ENCODE data around the gene FBXO36. TPM values are rescaled to one million over a fixed set of nuclear protein-coding genes. Genes with fewer than 3 reads are reported as not detected.
A peak's percentile ranks its signal among the peaks of the same experiment; 100 is the strongest.
"Not testable (repeated sequence)": the region's sequence is repeated elsewhere in the genome, so short reads cannot be mapped to it uniquely, and the experiment has no call there.

The FBXO36 gene
- total RNA-seq, 2 experiments from 2014 or later = 0.71 to 1.1 TPM

DNA sequence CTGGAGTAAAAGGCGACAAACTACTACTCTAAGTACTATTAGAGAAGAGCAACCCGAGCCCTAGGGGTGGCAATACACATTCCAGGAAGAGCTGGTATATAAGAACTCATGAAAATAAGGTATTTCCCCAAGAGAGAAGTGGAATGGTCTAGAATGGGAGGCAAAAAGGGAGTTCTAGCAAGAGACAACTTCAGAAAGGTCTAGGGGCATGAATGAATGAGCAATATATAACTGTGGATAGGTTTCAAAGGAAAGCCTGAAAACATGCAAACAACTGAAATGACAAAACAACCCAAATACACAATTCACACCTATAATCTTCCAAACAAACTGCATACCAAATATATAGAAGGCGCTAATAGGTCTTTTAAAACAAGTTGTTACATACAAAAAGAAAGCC, 22.7 kb upstream of the FBXO36 start:
- Mint-ChIP-seq H3K4me3 (no peak overlapping the region), H3K4me1 (peaks cover 35% of the 10 kb centered on the region), H3K36me3 (ENCODE audit: low read depth) (peaks cover 32% of the 10 kb centered on the region), H3K9me3 (no peaks in the 10 kb centered on the region), H3K27ac (no peak overlapping the region), H3K27me3 (no peaks in the 10 kb centered on the region)
- ChIA-PET POLR2A (interaction anchor here (0.9 to 1.2 kb wide), 2 partner anchors 14 to 20 kb away, joined by 3 read pairs; no protein-coding TSS in a partner anchor), CTCF (no interaction called here)
- no peak for DNase-seq

DNA sequence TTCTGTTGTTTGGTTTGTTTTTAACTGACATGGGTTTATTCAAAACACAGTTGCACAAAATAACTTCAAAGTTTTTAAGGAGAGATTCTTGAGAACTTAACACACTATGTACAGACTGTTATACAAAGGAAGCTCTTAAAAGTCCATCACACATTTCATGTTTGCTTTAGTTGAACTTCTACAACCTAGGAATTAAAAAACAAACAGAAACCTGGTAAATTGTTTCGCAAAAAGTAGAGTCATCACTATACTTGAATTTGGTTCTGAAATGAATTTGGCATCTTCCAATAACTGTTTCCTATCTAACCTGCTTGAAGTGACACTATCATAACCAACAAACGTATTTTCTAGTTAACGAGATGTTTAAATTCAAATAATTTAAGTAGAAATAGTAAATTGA, 22.3 kb upstream of the FBXO36 start:
- no peak for DNase-seq
- ChIA-PET POLR2A (no interaction called here), CTCF (interaction anchor here (1.5 kb wide), 1 partner anchor 11 kb away, joined by 6 read pairs; no protein-coding TSS in a partner anchor)
- Mint-ChIP-seq H3K36me3 (ENCODE audit: low read depth) (peaks cover 36% of the 10 kb centered on the region), H3K27ac (no peak overlapping the region), H3K27me3 (no peaks in the 10 kb centered on the region), H3K4me3 (no peak overlapping the region), H3K4me1 (peaks cover 35% of the 10 kb centered on the region), H3K9me3 (no peaks in the 10 kb centered on the region)

DNA sequence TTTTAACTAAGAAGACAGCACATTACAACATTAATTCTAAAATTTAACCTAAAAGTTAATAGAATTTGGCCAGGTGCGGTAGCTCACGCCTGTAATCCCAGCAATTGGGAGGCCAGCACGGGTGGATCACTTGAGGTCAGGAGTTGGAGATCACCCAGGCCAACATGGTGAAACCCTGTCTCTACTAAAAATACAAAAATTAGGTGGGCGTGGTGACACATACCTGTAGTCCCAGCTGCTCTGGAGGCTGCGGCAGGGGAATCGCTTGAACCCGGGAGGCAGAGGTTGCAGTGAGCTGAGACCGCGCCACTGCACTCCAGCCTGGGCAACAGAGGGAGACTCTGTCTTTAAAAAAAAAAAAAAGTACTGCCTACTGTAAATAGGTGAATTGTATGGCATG, 21.8 kb upstream of the FBXO36 start:
- H3K4me1 Mint-ChIP-seq = peaks cover 38% of the 10 kb centered on the region
- H3K9me3 Mint-ChIP-seq, H3K27ac Mint-ChIP-seq, H3K27me3 Mint-ChIP-seq, H3K4me3 Mint-ChIP-seq, DNase-seq, POLR2A ChIA-PET: not testable (repeated sequence)
- CTCF ChIA-PET = interaction anchor here (1.5 kb wide), 1 partner anchor 10 kb away, joined by 6 read pairs; no protein-coding TSS in a partner anchor
- H3K36me3 Mint-ChIP-seq (ENCODE audit: low read depth) = peaks cover 41% of the 10 kb centered on the region

DNA sequence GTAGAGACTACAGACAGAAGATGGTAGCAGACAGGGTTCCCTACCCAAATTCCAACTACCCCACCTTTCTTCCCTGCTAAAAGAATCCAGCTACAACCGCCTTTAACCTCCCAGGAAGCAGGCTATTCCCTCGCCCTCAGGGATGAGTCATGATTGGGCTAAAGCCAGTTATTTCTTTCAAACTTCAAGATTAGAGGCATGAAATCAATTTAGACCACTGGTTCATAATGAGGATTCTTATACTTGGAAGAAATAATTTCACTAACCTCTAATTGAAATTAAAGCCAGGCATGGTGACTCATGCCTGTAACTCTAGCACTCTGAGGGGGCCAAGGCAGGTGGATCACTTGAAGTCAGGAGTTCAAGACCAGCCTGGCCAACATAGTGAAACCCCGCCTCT, 20.5 kb upstream of the FBXO36 start:
- H3K27ac Mint-ChIP-seq = no peak overlapping the region
- no peak overlapping the region for H3K4me3 Mint-ChIP-seq
- no peaks in the 10 kb centered on the region for H3K9me3 Mint-ChIP-seq
- no peaks in the 10 kb centered on the region for H3K27me3 Mint-ChIP-seq
- peaks cover 41% of the 10 kb centered on the region for H3K36me3 Mint-ChIP-seq (ENCODE audit: low read depth)
- no peak for DNase-seq
- ChIA-PET POLR2A (interaction anchor here (1.4 kb wide), 1 partner anchor 20 kb away, joined by 3 read pairs; the partner anchor contains the start of gene TRIP12), CTCF (no interaction called here)
- peaks cover 40% of the 10 kb centered on the region for H3K4me1 Mint-ChIP-seq

DNA sequence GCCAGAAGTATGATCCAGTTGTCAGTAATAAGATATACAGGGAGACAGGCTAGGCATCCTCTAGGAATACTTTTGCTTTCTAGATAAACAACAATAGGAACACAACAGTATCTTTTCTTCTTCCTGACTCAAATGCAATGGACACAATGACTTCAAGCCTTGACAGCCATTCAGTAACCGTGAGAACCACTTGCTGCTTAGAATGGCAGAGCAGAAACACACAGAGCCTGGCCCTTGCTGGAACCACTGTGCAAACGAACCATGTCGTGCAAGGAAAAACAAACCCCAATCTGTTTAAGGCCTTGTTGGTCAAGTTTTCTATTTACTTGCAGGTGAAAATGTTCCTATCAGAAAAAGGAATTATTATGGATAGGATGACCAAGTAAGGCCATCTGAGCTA, 19.3 kb upstream of the FBXO36 start:
- no peaks in the 10 kb centered on the region for H3K27me3 Mint-ChIP-seq
- ChIA-PET CTCF (interaction anchor here (1.0 kb wide), 1 partner anchor 102 kb away, joined by 3 read pairs; no protein-coding TSS in a partner anchor), POLR2A (no interaction called here)
- peaks cover 32% of the 10 kb centered on the region for H3K4me1 Mint-ChIP-seq
- H3K9me3 Mint-ChIP-seq = no peaks in the 10 kb centered on the region
- H3K4me3 Mint-ChIP-seq = no peak overlapping the region
- peaks cover 43% of the 10 kb centered on the region for H3K36me3 Mint-ChIP-seq (ENCODE audit: low read depth)
- H3K27ac Mint-ChIP-seq = no peak overlapping the region
- no peak for DNase-seq

DNA sequence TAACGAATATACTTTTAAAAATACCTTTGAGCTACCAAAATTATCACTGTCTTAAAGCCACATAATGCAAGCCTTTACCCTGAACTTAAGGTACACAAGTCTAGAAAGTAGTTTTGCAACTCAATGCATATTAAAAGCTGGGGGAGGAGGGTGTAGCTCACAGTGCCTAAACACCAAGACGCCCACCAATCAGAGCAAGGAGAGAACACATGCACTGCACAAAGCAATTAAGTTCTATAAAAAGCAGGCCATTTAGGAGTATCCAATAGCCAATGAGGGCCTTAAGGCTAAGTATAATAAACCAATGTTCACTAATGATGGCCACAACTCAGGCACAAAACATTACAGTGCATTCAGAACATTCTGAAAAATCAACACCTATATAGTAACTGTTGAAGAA, 16.7 kb upstream of the FBXO36 start:
- no peak overlapping the region for H3K4me3 Mint-ChIP-seq
- peaks cover 33% of the 10 kb centered on the region for H3K36me3 Mint-ChIP-seq (ENCODE audit: low read depth)
- H3K9me3 Mint-ChIP-seq = no peaks in the 10 kb centered on the region
- CTCF ChIA-PET = interaction anchor here (0.8 kb wide), 2 partner anchors 13 to 162 kb away, joined by 3 to 5 read pairs; no protein-coding TSS in a partner anchor
- peaks cover 25% of the 10 kb centered on the region for H3K4me1 Mint-ChIP-seq
- DNase-seq = no peak
- no peak overlapping the region for H3K27ac Mint-ChIP-seq
- POLR2A ChIA-PET = interaction anchor here (1.1 kb wide), 1 partner anchor 16 kb away, joined by 3 read pairs; the partner anchor contains the start of gene TRIP12
- H3K27me3 Mint-ChIP-seq = no peaks in the 10 kb centered on the region

DNA sequence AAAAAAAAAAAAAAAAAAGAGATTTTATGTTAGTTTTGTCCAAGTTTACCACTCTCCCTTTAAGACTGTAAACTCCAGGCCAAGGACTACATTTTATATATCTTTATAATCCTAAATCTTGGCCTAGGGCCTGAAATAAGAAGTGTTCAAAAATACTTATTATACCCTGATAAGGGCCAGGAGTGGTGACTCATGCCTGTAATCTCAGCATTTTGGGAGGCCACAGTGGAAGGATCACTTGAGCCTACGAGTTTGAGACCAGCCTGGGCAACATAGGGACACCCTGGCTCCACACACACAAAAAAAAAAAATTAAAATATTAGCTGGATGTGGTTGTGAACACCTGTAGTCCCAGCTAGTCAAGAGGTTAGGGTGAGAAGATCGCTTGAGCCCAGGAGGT, 13.2 kb upstream of the FBXO36 start:
- CTCF ChIA-PET = interaction anchor here (3.7 kb wide), 1 partner anchor 106 kb away, joined by 53 read pairs; no protein-coding TSS in a partner anchor
- no peak overlapping the region for H3K27ac Mint-ChIP-seq
- H3K9me3 Mint-ChIP-seq = no peaks in the 10 kb centered on the region

DNA sequence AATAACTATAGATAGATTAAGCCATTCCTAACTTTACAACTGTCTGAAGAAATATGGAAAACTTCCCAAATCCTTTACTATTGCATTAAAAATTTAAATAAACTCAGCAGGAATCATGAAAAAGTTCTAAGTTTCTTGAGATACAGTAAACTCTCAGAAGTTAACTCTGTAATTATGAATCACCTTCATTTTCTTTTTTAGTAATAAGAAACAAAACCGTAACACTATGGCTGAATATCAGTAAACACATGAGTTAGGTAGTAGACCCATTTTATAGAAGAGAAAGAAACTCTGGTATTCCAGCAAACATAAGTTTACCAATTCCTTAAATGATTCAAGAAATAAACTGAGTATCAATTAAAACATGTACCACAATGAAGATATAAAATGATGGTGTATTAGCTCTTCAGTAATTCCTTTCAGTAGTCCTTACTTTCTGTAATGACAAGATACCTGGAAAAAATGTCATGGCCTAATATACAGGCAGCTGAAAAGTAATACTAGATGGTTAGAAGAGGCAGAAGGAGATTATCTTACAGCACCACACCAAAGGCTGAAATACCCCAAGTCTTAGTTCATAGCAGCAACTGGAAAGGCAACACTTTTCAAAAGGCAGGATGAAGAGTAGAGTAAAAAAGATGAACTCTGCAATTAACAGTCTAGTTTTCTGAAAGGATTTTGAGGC, 12.0 kb upstream of the FBXO36 start:
- ChIA-PET POLR2A (interaction anchor here (0.7 to 5.7 kb wide), 4 partner anchors 11 to 109 kb away, joined by 3 to 39 read pairs (median 4); partner anchors contain the start of genes FBXO36 and TRIP12), CTCF (interaction anchor here (0.8 to 3.7 kb wide), 6 partner anchors 9 to 129 kb away, joined by 3 to 53 read pairs (median 9); partner anchors contain the start of genes FBXO36 and TRIP12)
- Mint-ChIP-seq H3K36me3 (ENCODE audit: low read depth) (peaks cover 21% of the 10 kb centered on the region), H3K4me1 (peaks cover 42% of the 10 kb centered on the region), H3K27ac (peak overlapping the region; percentile 10), H3K9me3 (no peaks in the 10 kb centered on the region), H3K27me3 (no peaks in the 10 kb centered on the region), H3K4me3 (no peak overlapping the region)
- no peak for DNase-seq

More for the DNA sequence above, 13.2 kb upstream of the FBXO36 start:
- POLR2A ChIA-PET = interaction anchor here (1.2 to 5.7 kb wide), 2 partner anchors 12 to 56 kb away, joined by 3 to 39 read pairs; partner anchors contain the start of genes FBXO36 and TRIP12
- H3K4me3 Mint-ChIP-seq = no peak overlapping the region
- H3K27me3 Mint-ChIP-seq = no peaks in the 10 kb centered on the region
- DNase-seq = no peak
- peaks cover 38% of the 10 kb centered on the region for H3K4me1 Mint-ChIP-seq
- H3K36me3 Mint-ChIP-seq (ENCODE audit: low read depth) = peaks cover 26% of the 10 kb centered on the region

DNA sequence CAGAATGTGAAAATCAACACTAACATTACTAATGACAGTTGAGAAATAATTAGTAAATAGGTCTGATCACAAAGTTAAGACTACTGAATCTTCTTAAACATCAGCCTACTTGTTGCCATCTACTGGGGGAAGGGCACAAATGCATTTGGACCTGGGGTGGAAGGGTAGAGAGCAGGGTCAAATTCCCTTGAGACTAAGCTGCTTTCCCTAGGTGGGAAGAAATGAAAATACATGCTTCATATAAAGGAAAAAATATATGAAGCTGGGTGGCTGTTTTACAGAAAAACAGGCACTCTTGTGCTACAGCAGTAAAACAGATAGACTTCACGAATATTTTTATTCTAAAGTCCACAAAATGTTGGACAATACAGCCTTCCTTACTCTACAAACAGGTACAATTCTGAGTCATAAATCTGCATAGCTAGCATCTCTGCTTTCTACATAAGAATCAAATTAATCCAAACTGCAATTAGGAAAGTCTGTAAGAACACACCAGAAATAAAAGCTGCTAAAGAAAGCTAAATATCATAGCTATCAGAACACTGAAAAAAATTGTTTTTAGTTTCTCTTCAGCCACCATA, 11.4 kb upstream of the FBXO36 start:
- H3K36me3 Mint-ChIP-seq (ENCODE audit: low read depth) = peaks cover 21% of the 10 kb centered on the region
- H3K27ac Mint-ChIP-seq = peak overlapping the region; percentile 10
- peaks cover 37% of the 10 kb centered on the region for H3K4me1 Mint-ChIP-seq
- H3K9me3 Mint-ChIP-seq = no peaks in the 10 kb centered on the region
- H3K4me3 Mint-ChIP-seq = no peak overlapping the region
- no peak for DNase-seq
- POLR2A ChIA-PET = interaction anchor here (0.9 to 5.7 kb wide), 2 partner anchors 10 to 94 kb away, joined by 3 to 39 read pairs; partner anchors contain the start of genes FBXO36 and TRIP12
- CTCF ChIA-PET = interaction anchor here (0.7 to 3.7 kb wide), 16 partner anchors 8 to 803 kb away, joined by 3 to 53 read pairs (median 3); partner anchors contain the start of genes FBXO36 and TRIP12
- no peaks in the 10 kb centered on the region for H3K27me3 Mint-ChIP-seq

DNA sequence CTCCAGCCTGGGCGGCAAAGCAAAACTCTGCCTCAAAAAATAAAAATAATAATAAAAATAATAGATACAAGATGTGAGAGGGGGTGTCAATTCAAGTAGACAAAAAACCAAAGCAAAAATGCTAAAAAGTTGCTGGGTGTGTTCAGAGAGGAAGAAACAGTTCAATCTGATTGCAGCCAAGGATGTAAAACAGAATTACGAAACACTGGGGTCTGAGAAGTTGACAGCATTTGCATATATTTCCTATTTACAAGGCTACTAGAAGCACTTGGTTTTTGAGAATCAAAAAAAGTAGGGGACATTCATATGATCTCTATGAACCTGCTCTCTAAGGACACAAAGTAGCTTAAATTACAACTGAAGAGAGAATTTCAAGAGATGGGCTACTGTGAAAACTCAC, 8.1 kb upstream of the FBXO36 start:
- Mint-ChIP-seq H3K27me3 (no peaks in the 10 kb centered on the region), H3K9me3 (no peaks in the 10 kb centered on the region), H3K36me3 (ENCODE audit: low read depth) (peaks cover 42% of the 10 kb centered on the region), H3K27ac (no peak overlapping the region), H3K4me3 (no peak overlapping the region), H3K4me1 (peaks cover 61% of the 10 kb centered on the region)
- POLR2A ChIA-PET = interaction anchor here (5.7 kb wide), 1 partner anchor 7 kb away, joined by 39 read pairs; the partner anchor contains the start of genes FBXO36 and TRIP12
- CTCF ChIA-PET = no interaction called here
- no peak for DNase-seq

DNA sequence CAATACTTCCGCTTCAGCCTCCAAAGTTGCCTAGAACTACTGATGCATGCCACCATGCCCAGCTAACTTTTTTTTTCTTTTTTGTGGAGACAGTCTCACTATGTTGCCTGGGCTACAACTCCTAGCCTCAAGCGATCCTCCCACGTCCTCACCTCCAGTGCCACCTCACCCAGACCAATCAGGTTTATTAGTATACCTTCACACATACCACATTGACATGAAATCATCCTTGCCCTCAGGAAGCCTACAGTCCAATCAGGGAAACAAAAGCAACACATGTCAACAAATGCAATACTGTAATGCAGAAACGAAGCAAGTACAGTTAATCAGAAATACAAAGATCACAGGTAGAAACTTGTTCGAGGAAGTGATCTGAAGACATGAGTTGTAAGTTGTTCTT, 4.5 kb upstream of the FBXO36 start:
- ChIA-PET POLR2A (interaction anchor here (1.2 kb wide), 1 partner anchor 119 kb away, joined by 3 read pairs; no protein-coding TSS in a partner anchor), CTCF (no interaction called here)
- DNase-seq = no peak
- Mint-ChIP-seq H3K27ac (no peak overlapping the region), H3K4me1 (peaks cover 53% of the 10 kb centered on the region), H3K36me3 (ENCODE audit: low read depth) (peaks cover 69% of the 10 kb centered on the region), H3K27me3 (no peaks in the 10 kb centered on the region), H3K4me3 (no peak overlapping the region), H3K9me3 (no peaks in the 10 kb centered on the region)

DNA sequence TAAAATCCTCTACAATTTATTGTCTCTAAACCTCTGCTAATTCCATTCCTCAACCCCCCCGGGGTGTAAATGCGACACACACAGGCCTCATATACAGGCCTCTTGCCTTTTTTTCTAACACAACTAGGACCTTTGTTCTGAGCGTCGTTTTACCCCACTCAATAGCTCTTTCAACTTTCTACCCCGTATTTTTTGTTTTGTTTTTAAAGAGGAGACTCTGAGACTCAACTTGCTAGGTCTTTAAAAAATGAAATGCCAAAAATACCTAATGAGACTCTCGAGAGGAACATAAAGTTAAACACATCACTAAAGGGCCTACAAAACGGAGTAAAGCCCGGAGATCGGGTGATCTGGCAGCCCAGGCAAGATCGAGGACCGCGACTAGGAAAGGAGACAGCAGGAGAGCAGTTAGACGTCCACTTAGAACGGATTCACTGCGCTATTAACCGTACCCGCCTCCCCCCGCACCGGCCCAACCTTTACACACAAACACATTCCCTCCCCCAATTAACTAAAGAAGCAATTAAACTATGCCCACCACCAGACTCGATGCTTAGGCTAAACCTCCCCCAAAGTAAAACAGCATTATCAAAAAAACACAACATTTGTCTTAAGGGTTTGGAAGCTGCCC, 2.2 kb upstream of the FBXO36 start:
- ChIA-PET CTCF (interaction anchor here (0.9 to 3.5 kb wide), 4 partner anchors 7 to 118 kb away, joined by 3 to 21 read pairs (median 6); no protein-coding TSS in a partner anchor), POLR2A (interaction anchor here (1.0 to 4.4 kb wide), 6 partner anchors 9 to 98 kb away, joined by 3 to 39 read pairs (median 6); no protein-coding TSS in a partner anchor)
- no peaks in the 10 kb centered on the region for H3K9me3 Mint-ChIP-seq
- H3K4me3 Mint-ChIP-seq = peak overlapping the region; percentile 93
- H3K4me1 Mint-ChIP-seq = peaks cover 53% of the 10 kb centered on the region
- peak; percentile 26 for DNase-seq
- H3K27ac Mint-ChIP-seq = peak overlapping the region; percentile 88
- peaks cover 59% of the 10 kb centered on the region for H3K36me3 Mint-ChIP-seq (ENCODE audit: low read depth)
- no peaks in the 10 kb centered on the region for H3K27me3 Mint-ChIP-seq

All from activated CD4-positive, alpha-beta memory T cell treated with anti-CD3 and anti-CD28 coated beads, Interleukin-2, amount 10 ng/mL, durations not matched to agents 7 days and 5 days (primary cell).